Activated CD4-positive, alpha-beta memory T cell treated with anti-CD3 and anti-CD28 coated beads for 36 hours (primary cell): ENCODE measurements around the gene TMEM178B. TPM values are rescaled to one million over a fixed set of nuclear protein-coding genes. Genes with fewer than 3 reads are reported as not detected.

Source experiments
- CTCF ChIA-PET: fragments of 350-600 bp; sonication (Branson Sonifier 250); formaldehyde crosslinking; loops from one replicate; lab custom pipeline; 2021; ENCODE audit warnings: antibody characterized with exemption, inconsistent platforms; lab: Charles Lee
- POLR2A ChIA-PET: fragments of 350-600 bp; sonication (Branson Sonifier 250); formaldehyde crosslinking; loops from one replicate; lab custom pipeline; 2021; ENCODE audit warnings: antibody characterized with exemption; lab: Charles Lee
- DNase-seq: peaks from one replicate; pipeline ENCODE4 v3.0.0-alpha.2; 2020
- H3K27ac Mint-ChIP-seq: one replicate; pipeline ENCODE4 v1.8.0; 2021; ENCODE audit warnings: mixed read lengths
- H3K27me3 Mint-ChIP-seq: one replicate; pipeline ENCODE4 v1.8.0; 2021; ENCODE audit warnings: mixed read lengths
- H3K36me3 Mint-ChIP-seq: one replicate; pipeline ENCODE4 v1.8.0; 2021; ENCODE audit warnings: mixed read lengths
- H3K4me1 Mint-ChIP-seq: one replicate; pipeline ENCODE4 v1.8.0; 2021; ENCODE audit warnings: low read depth, mixed read lengths
- H3K4me3 Mint-ChIP-seq: one replicate; pipeline ENCODE4 v1.8.0; 2021; ENCODE audit warnings: mild to moderate bottlenecking, mixed read lengths
- H3K9me3 Mint-ChIP-seq: one replicate; pipeline ENCODE4 v1.8.0; 2021; ENCODE audit warnings: mixed read lengths
- intact Hi-C: fragments of 100-400 bp; cut with micrococcal nuclease; formaldehyde crosslinking; loops from one replicate; pipeline ENCODE4 v1.15.1; 2023
- total RNA-seq, 2 experiments: library from RNA; stranded (reverse); gene quantifications; one replicate each; pipeline ENCODE4 v1.2.3, GENCODE V29; 2021

TMEM178B gene
- total RNA-seq, 2 experiments from 2014 or later: 0.58 to 0.81 TPM

- intact Hi-C loops: loop anchor here (10.0 kb wide), 1 partner anchor 295 kb away; no protein-coding TSS in a partner anchor
- H3K4me1 Mint-ChIP-seq: no peaks in the 10 kb centered on the region
- no peaks in the 10 kb centered on the region for H3K36me3 Mint-ChIP-seq
- H3K27ac Mint-ChIP-seq: no peak overlapping the region
- ChIA-PET CTCF (no interaction called here), POLR2A (no interaction called here)
- H3K9me3 Mint-ChIP-seq: no peaks in the 10 kb centered on the region
- DNase-seq: no peak
- H3K4me3 Mint-ChIP-seq: no peak overlapping the region
- peaks cover 2% of the 10 kb centered on the region for H3K27me3 Mint-ChIP-seq
Measured at GRCh38 chr7:141239661-141240060, 165.8 kb downstream of the TMEM178B start.

- ChIA-PET CTCF (no interaction called here), POLR2A (no interaction called here)
- no peaks in the 10 kb centered on the region for H3K9me3 Mint-ChIP-seq
- no peak for DNase-seq
- no peaks in the 10 kb centered on the region for H3K4me1 Mint-ChIP-seq
- H3K36me3 Mint-ChIP-seq: no peaks in the 10 kb centered on the region
- H3K27ac Mint-ChIP-seq: no peak overlapping the region
- intact Hi-C loops: no loop called here
- H3K27me3 Mint-ChIP-seq: no peaks in the 10 kb centered on the region
- no peak overlapping the region for H3K4me3 Mint-ChIP-seq
Measured at GRCh38 chr7:141242568-141242967, 168.7 kb downstream of the TMEM178B start.

DNA sequence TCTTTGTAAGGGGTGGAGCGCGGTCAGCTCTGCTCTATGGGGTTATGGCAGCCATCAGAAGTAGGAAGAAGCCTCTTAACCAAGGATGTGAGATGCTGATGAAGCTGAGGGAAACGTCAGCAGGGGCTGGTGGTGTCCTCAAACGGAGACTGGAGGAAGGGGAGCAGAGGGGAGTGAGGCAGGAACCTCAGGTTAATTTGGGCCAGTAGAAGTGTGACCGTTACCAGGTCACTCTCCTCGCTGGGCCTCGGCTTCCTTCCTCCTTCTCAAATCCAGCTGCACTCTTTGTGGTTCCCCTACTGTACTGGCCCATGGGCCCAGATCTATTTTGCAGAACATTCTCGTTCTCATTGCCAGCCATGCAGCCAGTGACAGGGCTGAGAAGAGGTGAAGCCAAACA lies 169.5 kb downstream of the TMEM178B start:
- H3K4me1 Mint-ChIP-seq: no peaks in the 10 kb centered on the region
- no peaks in the 10 kb centered on the region for H3K27me3 Mint-ChIP-seq
- no peak overlapping the region for H3K4me3 Mint-ChIP-seq
- POLR2A ChIA-PET: no interaction called here
- CTCF ChIA-PET: no interaction called here
- no peaks in the 10 kb centered on the region for H3K36me3 Mint-ChIP-seq
- no peak overlapping the region for H3K27ac Mint-ChIP-seq
- intact Hi-C loops: no loop called here
- no peaks in the 10 kb centered on the region for H3K9me3 Mint-ChIP-seq
- no peak for DNase-seq

DNA sequence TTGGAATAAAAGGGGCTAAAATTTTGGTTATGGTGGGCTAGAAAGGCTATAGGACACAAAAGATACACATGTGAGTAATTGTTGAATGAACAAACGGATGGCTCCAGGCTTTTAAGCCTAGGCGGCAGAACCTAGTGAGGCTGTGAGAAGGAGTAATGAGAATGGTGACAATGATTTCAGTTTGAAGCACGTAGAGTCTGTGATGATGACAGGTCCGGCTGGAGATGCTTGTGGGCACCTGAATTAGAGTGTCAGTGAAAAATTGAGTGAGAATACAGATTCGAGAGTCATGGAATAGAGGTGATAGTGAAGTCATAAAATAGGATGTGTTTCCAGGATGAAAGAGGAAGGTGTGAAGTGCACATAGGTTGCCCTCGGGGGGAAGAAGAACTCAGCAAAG lies 170.6 kb downstream of the TMEM178B start:
- H3K4me1 Mint-ChIP-seq: no peaks in the 10 kb centered on the region
- no peak for DNase-seq
- H3K9me3 Mint-ChIP-seq: no peaks in the 10 kb centered on the region
- no peaks in the 10 kb centered on the region for H3K27me3 Mint-ChIP-seq
- H3K27ac Mint-ChIP-seq: no peak overlapping the region
- intact Hi-C loops: no loop called here
- ChIA-PET CTCF (no interaction called here), POLR2A (no interaction called here)
- H3K36me3 Mint-ChIP-seq: no peaks in the 10 kb centered on the region
- H3K4me3 Mint-ChIP-seq: no peak overlapping the region

DNA sequence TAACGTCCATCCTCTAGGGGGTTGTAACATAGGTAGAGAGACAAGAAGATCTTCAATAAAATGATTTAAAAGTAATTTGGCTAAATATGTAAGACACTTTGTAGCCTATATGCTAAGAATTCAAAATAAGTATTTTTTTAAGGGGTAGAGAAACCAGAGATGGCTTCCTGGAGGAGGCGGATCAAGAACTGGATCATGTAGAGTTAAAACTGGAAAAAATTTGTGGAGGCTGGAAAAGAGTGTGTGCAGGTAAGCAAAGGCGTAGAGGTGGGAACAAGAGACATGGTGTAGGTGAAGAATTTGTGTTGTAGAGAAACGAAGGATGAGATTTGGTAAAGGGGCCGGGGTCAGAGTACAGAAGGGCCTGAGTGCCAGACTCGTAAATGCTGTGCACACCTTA lies 172.6 kb downstream of the TMEM178B start:
- no peaks in the 10 kb centered on the region for H3K9me3 Mint-ChIP-seq
- H3K27ac Mint-ChIP-seq: no peak overlapping the region
- H3K4me1 Mint-ChIP-seq: no peaks in the 10 kb centered on the region
- ChIA-PET CTCF (no interaction called here), POLR2A (no interaction called here)
- H3K27me3 Mint-ChIP-seq: no peaks in the 10 kb centered on the region
- H3K36me3 Mint-ChIP-seq: no peaks in the 10 kb centered on the region
- DNase-seq: no peak
- H3K4me3 Mint-ChIP-seq: no peak overlapping the region
- intact Hi-C loops: no loop called here

DNA sequence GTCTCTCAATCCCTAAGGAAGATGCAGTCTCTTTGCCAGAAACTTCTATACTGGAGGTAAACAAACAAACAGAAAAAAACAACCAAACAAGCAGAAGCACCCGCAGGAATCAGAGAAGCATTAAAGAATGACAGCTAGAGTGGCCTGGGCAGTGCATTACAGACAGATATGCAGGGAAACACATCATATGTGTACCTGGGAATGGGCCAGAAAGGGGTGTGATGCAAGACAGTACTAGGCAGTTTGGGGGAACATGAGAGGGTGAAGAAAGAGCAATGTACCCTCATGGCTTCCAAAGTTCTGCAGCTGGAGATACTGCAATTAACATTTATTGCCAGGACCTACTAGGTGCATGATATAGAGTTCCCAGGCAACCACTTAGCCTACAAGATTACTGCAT lies 177.3 kb downstream of the TMEM178B start:
- H3K36me3 Mint-ChIP-seq: no peaks in the 10 kb centered on the region
- H3K27ac Mint-ChIP-seq: no peak overlapping the region
- CTCF ChIA-PET: no interaction called here
- no peak for DNase-seq
- intact Hi-C loops: no loop called here
- no peaks in the 10 kb centered on the region for H3K4me1 Mint-ChIP-seq
- no peaks in the 10 kb centered on the region for H3K9me3 Mint-ChIP-seq
- H3K4me3 Mint-ChIP-seq: no peak overlapping the region
- POLR2A ChIA-PET: no interaction called here
- no peaks in the 10 kb centered on the region for H3K27me3 Mint-ChIP-seq

DNA sequence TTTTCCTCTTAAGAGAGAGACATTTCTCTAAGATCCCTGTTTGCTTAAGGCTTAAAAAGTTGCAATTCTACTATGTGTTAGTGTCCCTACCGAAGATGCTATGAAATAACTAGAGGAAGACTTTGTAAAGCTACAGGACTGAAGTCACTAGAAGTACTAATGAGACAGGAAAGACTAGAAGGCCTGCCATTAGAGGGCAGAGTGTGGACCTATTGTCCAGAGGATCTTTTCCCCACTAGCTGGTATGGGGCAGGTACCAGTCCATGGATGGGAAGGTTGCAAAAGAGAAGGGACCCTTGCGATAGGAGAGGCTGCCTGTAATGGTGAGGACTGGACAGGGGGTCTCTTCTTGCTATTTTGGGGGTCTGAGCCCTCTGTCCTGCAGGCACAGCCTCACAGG lies 178.1 kb downstream of the TMEM178B start:
- Mint-ChIP-seq H3K27ac (no peak overlapping the region), H3K27me3 (no peaks in the 10 kb centered on the region), H3K36me3 (no peaks in the 10 kb centered on the region), H3K4me3 (no peak overlapping the region), H3K9me3 (peaks cover 3% of the 10 kb centered on the region), H3K4me1 (no peaks in the 10 kb centered on the region)
- ChIA-PET POLR2A (no interaction called here), CTCF (no interaction called here)
- no peak for DNase-seq
- intact Hi-C loops: no loop called here

- no peak overlapping the region for H3K4me3 Mint-ChIP-seq
- H3K27ac Mint-ChIP-seq: no peak overlapping the region
- intact Hi-C loops: no loop called here
- ChIA-PET POLR2A (no interaction called here), CTCF (no interaction called here)
- no peaks in the 10 kb centered on the region for H3K36me3 Mint-ChIP-seq
- H3K9me3 Mint-ChIP-seq: peaks cover 21% of the 10 kb centered on the region
- DNase-seq: no peak
- H3K27me3 Mint-ChIP-seq: peaks cover 3% of the 10 kb centered on the region
- H3K4me1 Mint-ChIP-seq: no peaks in the 10 kb centered on the region
Measured at GRCh38 chr7:141257597-141257996, 183.7 kb downstream of the TMEM178B start.

DNA sequence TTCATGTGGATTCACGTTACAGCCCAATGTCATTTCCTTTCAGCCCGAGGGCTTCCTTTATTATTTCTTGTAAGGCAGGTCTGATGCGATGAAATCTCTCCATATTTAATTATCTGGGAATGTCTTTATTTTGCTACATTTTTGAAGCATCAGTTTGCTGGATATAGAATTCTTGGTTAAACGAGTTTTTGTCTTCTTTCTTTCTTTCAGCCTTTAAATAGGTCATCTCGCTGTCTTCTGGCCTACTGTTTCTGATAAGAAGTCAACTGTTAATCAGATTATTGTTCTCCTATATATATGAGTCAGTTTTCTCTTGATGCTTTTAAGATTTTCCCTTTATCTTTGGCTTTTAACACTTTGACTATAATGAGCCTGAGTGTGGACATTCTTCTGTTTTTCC lies 184.7 kb downstream of the TMEM178B start:
- ChIA-PET POLR2A (no interaction called here), CTCF (no interaction called here)
- peaks cover 21% of the 10 kb centered on the region for H3K9me3 Mint-ChIP-seq
- peaks cover 7% of the 10 kb centered on the region for H3K4me1 Mint-ChIP-seq
- DNase-seq: no peak
- intact Hi-C loops: no loop called here
- H3K27me3 Mint-ChIP-seq: peaks cover 6% of the 10 kb centered on the region
- H3K27ac Mint-ChIP-seq: no peak overlapping the region
- no peaks in the 10 kb centered on the region for H3K36me3 Mint-ChIP-seq
- H3K4me3 Mint-ChIP-seq: no peak overlapping the region

GRCh38 chr7:141262101-141263090 lies 188.5 kb downstream of the TMEM178B start:
- Mint-ChIP-seq H3K4me1 (peaks cover 10% of the 10 kb centered on the region), H3K36me3 (no peaks in the 10 kb centered on the region), H3K27me3 (peaks cover 6% of the 10 kb centered on the region), H3K27ac (no peak overlapping the region), H3K4me3 (no peak overlapping the region), H3K9me3 (peaks cover 18% of the 10 kb centered on the region)
- POLR2A ChIA-PET: no interaction called here
- intact Hi-C loops: no loop called here
- CTCF ChIA-PET: no interaction called here
- DNase-seq: no peak

DNA sequence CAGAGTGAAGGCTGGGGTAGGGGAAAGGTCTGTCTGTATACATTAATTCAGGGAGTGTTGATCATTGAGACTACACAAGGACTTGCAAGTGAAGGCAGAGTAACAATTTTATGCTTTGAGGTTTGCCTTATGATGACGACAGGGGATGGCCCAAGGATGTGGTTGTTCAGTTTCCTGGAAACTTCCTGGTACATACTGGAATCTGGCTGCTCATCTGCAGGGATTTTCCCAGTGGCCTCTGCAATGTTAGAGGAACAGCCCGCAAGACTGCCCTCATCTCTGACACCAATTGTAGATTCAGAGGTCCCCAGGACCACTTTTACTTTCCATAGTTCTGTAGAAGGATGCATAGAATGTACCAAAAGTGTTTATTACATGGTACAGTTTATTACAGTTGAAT lies 189.6 kb downstream of the TMEM178B start:
- Mint-ChIP-seq H3K9me3 (peaks cover 13% of the 10 kb centered on the region), H3K27me3 (peaks cover 6% of the 10 kb centered on the region), H3K4me3 (no peak overlapping the region), H3K36me3 (no peaks in the 10 kb centered on the region), H3K27ac (no peak overlapping the region), H3K4me1 (peaks cover 10% of the 10 kb centered on the region)
- POLR2A ChIA-PET: no interaction called here
- peak; percentile 39 for DNase-seq
- CTCF ChIA-PET: no interaction called here
- intact Hi-C loops: no loop called here

DNA sequence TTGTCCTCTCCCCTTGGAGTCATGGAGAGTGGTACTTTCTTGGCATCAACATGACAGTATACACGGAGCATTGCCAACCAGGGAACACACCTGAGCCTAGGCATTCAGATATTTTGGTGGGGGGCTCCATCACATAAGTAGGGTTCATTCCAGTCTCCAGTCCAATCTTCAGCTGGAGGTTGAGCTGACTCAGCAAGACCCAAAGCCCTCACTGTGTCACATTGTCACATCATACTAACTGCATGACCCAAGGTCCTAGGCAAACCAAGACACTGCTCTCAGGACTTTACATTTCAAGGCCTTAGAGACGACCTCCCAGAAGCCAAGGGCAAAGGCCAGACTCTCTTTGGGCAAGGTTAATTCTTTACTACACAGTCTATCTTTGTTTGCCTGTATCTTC lies 190.1 kb downstream of the TMEM178B start:
- H3K4me1 Mint-ChIP-seq: peaks cover 10% of the 10 kb centered on the region
- H3K36me3 Mint-ChIP-seq: no peaks in the 10 kb centered on the region
- peaks cover 6% of the 10 kb centered on the region for H3K27me3 Mint-ChIP-seq
- peaks cover 9% of the 10 kb centered on the region for H3K9me3 Mint-ChIP-seq
- ChIA-PET POLR2A (no interaction called here), CTCF (no interaction called here)
- no peak overlapping the region for H3K27ac Mint-ChIP-seq
- no peak overlapping the region for H3K4me3 Mint-ChIP-seq
- intact Hi-C loops: no loop called here
- DNase-seq: no peak

DNA sequence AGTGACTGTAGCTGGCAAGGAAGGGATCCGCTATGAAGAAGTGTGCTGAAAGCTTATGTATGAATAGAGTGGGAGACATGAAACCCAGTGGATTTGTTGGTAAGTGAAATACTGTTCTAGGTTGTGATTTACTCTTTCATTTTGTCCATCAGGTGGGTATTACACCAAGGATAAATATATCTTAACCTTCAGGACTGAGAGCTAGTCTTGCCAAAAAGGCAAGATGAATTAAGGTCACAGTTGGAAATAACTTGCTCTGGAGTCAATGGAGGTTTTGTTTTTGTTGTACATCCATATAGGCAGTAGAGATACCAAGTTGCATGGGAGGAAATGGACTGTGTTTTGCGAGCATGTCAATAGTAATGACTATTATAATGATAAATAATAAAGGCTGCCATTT lies 190.6 kb downstream of the TMEM178B start:
- peaks cover 6% of the 10 kb centered on the region for H3K9me3 Mint-ChIP-seq
- CTCF ChIA-PET: no interaction called here
- no peak overlapping the region for H3K27ac Mint-ChIP-seq
- intact Hi-C loops: no loop called here
- peaks cover 6% of the 10 kb centered on the region for H3K27me3 Mint-ChIP-seq
- H3K36me3 Mint-ChIP-seq: no peaks in the 10 kb centered on the region
- POLR2A ChIA-PET: no interaction called here
- no peak for DNase-seq
- H3K4me3 Mint-ChIP-seq: no peak overlapping the region
- peaks cover 10% of the 10 kb centered on the region for H3K4me1 Mint-ChIP-seq
